SK-N-DZ (cell line): ENCODE results near the gene CNTNAP2.
A peak's percentile ranks its signal among the peaks of the same experiment; 100 is the strongest.
"Not testable (repeated sequence)": the region's sequence is repeated elsewhere in the genome, so short reads cannot be mapped to it uniquely, and the experiment has no call there.

Experiments
- DNase-seq: peaks from one replicate; pipeline ENCODE4 v3.0.0-alpha.2; 2015; ENCODE audit warnings: low spot score

CNTNAP2 gene

DNA sequence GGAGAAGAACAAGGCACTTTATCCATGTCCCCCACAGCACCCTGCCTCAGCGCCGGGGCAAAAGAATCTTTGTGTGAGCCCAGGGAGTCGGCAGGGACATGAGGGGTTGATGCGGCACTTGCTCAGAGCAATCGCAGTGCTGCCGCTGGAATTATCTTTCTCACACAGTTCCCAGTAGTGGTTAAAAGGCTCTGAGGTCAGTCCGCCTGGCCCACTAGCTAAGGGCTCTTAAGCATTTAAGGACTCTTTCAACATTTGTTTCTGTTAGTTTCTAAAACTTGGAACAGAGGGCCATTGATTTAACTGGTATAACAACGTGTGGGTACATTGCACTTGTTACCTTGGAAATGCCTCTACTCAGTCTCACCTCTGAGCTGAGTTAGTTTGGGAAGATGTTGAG is 2266.0 kb downstream of the CNTNAP2 start:
- no peak for DNase-seq

DNA sequence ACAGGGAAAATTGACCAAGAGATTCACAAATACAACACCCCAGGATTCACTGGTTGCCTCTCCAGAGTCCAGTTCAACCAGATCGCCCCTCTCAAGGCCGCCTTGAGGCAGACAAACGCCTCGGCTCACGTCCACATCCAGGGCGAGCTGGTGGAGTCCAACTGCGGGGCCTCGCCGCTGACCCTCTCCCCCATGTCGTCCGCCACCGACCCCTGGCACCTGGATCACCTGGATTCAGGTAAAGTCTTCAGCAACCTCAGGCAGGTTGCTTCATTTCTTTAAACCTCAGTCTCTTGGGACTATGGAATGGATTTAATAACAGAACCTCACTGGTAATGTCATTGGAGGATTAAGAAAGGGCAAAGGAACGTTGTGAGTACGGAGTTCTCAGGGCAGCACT is 2267.1 kb downstream of the CNTNAP2 start:
- no peak for DNase-seq

DNA sequence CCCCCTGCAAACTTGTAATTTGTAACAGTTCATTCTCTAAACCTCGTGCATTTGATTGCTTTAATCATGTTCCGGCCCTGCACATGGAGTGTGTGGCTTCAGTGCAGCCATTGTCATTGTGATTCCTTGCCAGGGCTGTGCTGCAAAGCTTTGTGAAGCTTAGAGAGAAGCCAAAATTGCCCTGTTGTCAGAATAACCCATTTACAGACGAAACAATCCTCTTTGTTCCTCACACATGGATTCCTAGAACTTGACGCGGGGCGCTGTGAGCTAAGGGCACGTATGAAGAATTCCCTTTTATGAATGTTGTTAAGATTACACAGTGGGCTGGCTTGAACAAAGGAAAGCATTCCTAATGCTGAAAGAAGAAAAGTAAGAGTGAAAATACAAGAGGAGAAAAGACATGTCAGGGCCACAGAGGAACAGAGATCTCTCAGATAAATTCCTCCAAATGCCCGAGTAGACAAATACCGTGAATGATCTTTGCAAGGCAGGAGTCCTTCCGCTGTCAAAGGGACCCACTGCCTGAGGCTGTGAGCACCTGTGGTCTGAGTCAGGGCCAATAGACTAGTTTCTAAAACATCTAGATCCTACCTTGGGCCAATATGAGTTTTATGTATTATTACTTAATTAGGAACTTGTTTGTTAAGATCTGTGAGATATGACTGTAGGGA is 2268.5 kb downstream of the CNTNAP2 start:
- DNase-seq: no peak

DNA sequence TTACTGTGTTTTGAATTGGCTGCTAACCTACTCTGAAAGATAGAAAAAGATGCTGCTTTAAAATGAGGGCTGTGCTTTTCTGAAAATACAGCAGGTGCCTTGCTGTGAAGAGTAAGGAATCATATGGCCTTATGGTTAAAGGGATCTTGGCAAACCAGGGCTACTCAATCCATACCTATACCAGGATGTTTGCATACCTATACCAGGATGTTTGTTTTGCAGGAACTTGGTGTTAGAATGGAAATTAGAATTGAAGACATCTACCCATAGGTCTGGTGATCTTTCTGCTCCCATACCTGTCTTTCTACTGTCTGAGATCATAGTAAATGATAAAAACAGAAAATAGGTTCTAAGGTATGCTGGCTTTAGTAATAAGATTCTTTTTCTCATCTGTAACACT is 2273.8 kb downstream of the CNTNAP2 start:
- DNase-seq: no peak

DNA sequence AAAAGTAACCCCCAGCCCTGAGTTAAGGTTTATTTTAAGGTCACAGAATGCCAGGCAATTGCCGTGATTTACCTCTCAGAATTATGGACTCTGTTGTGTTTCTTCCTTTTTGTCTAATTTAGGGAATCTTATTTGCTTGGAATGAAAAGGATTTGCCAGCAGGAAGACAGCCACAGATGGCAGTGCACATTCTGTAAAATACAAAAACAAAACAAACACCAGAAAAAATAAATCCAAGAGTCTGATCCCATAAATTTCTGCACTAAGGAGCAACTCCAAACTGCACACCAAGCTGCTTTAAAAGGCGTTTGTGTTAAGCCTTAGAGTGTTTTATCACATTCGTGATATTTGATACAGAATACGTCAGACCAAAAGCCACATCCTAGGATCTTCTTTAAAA is 2275.0 kb downstream of the CNTNAP2 start:
- no peak for DNase-seq

DNA sequence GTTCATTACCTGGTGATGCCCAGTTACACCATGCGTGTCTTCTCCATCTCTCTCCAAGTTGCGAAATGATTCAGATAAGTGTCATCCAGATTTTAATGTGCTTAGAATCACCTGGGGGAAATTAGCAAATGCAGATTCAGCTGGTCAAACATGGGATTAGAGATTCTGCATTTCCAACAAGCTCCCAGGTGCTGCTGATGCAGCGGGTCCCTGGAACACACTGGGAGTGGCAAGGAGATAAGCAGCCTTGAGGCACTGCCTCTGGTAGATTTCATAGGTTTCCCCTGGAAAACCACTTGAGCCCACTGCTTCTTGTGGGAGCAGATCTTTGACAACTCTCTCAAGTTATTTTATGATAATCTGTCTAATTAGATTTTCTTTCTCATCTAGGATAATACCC is 2278.0 kb downstream of the CNTNAP2 start:
- no peak for DNase-seq

DNA sequence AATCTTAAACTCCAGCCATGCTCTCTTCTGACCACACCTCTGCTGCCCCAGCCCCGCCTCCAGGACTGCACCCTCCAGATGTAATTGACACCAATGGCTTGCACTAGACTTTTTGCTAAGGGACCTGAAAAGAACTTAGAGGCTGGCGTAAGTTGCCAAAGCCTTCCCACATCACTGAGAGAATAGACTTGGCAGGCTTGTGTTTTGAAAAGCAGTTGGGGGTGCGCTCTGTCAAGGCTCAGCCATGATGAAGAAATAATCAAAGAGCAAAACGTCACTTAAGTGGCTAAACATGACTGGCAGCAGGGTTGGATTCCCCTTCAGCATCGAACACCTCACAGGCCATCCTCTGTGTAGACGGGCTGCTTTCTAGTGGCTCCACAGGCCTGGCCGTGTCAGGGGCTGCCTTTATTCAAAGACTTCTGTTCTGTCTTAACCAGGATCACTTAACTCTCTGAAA is 2278.8 kb downstream of the CNTNAP2 start:
- peak; percentile 33 for DNase-seq

DNA sequence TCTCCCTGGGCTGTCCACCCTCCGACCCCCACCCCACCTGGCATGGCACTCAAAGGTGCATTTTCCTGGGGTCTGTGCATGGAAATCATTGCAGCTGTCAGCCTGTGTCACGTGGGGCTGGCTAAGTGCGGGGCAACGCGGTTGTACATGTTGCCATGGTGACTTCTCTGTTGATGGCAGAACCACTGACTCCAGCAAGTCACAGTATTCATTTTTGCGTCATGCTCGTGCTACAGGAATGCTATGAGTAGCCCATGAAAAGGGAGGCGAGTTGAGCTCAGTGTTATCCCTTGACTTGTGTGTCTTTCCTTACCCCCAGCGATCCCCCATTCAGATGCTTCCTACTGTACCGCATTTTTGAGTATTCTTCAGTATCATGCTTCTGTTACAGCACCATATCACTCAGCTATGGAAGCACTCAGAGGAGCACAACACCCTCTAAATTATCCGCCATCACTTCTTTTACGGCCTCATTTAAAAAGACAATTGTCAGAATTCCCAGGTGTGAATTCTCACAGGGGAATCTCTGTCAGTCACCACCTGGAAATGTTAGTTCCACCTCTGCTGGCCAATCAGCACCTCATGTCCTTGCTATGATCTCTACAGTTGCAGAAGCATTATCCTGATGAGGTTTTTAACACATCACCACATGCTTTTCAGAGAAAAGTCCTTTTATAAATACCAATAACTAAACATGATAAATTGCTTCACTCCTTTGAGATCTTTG is 2279.6 kb downstream of the CNTNAP2 start:
- peak; percentile 67 for DNase-seq

DNA sequence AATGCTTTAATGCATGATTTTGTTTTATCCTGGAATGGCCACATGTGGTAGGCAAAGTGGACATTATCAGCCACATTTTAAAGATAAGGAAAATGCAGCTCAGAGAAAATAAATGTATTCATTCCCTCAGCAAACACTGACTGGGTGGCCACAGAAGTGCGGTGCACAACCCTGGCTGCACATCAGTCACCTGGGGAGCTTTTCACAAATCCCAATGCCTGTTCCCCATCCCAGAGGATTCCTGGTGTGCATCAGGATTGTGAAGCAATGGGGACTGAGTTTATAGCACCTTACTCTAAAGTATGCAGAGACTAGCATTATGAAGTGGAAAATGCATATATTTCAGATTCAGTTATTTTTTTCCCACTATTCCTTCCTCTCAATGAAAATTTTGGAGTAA is 2280.5 kb downstream of the CNTNAP2 start:
- DNase-seq: no peak

DNA sequence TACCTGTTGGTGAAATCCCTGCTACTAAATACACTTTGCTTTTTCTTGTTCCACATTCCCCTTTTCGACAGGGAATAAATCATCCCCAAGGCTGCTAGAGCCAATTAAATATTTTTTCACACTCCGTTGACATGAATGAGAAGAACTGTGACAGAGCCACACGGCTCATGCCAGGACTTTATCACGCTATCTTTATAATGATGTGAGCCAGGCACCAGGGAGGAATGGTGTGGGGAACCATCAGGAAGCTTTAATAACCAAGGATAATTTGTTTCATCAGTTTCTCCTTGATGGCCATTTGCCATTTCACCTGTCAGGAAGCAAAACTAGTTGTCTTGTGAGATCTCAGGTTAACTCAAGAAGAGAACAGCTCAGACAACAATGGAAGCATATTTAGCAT is 2280.9 kb downstream of the CNTNAP2 start:
- peak; percentile 29 for DNase-seq

DNA sequence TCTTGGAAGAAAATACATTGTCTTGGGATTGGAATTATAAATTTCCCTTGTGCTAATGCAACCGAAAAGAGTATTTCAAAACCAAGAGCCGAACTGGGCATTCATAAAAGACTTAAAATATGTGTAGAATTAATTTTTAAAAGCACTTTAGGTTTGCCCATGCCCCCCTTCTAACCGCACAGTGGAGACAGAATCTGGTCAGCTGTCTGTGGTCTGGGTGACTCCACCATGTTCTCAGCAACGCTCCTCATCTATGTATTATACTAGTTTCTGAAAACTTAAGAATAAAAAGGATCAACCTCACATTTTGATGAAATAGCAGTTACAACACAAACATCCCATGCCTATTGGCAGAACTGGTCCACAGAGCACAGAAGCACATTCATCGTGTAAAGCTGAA is 2281.4 kb downstream of the CNTNAP2 start:
- no peak for DNase-seq

DNA sequence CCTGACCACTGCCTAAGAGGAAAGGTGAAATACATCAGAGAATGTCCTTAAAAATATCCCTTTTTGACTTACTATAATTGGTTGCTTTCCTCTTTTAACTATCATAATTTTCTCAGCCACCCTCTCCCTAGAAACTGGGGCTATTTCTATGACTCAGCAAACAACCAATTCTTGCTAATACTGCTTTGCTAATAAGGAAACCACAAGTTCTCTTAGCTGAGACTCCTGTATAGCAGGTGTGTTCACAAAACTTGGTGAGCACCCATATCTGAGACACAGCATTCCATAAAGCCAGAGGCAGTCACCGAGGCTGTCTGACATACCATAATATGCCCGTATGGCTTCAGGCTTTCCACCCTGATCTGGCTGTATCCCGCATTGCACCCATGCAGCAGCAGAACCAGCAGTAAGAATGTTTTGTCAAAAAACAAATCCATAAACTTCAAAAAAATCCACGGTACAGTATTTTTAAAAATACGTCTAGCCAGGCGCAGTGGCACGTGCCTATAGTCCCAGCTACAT is 2282.3 kb downstream of the CNTNAP2 start:
- no peak for DNase-seq

DNA sequence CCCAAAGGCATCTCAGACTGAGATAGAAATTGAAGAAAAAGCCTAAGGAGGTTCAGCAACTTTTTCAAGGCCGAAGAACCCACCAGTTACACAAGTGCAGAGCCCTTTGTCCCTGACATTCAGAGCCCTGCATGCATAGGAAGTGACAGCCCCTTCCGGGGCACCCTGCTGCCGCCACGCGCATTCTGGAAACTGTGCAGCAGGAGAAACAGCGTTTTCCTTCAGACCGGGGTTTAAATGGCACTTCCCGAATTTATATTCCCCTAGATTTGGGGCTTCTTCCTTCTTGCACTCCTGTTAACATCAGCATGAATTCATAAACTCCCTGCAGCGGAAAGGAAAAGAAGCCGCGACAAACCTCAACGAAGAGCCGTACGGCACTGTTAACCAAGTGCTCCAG is 2283.5 kb downstream of the CNTNAP2 start:
- DNase-seq: no peak

DNA sequence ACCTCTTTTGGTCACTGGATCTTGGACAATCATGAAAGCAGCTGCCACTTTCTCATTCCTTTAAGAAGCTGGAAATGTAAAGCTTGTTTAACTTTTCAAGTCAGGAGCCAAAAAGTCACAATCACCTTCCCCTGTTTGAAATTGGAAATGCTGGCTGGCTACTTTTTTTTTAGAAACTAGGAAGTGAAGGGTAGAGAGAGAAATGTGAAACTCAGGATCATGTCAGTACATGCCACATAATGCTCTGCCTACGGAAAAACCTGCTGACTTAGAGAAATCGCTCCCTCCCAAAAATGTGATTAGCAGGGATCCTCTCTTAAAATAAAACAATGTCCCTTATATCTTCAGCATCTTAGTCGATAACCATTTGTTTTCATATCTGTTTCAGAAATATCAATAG is 2285.6 kb downstream of the CNTNAP2 start:
- no peak for DNase-seq

DNA sequence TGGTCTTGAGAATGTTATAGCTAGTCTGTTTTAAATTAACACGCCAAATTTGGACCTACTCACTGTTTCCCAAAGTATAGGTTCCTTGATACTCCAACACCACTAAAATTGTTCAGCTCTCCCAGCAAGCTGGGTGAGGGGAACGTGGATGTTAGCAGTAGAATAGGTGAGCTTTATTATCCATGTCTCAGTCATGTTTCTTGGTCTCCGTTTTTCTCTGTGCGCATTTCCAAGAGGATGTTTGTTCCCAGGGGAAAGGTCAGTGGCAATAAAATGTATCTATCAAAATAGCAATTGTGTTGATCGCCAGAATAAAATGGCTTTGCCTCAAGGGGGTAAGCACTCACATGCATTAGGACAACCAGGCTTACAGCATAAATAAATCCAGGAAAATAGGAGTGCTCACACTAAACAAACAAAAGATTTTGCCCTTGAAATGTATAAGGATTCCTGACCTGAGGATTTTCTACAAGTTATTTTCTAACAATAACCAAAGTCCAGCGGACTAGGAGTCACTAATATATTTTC is 2286.9 kb downstream of the CNTNAP2 start:
- DNase-seq: no peak

DNA sequence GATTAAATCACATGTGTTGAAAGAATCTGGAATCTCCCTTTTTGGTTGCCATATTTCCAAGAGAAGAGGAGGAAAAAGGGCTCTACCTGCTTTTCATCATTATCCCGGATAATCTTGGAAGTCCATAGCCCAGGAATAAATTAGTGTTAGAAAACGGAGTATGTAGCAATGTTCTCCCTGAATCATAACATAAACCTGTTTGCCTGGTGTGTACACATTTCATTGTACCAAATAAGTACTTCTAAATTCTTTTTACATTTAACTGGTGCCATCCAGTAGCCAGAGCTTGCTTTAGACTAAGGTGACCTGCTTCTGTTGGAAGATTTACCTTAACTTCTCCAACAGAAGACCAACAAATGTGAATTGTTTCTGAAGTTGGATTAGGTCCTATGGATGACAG is 2291.7 kb downstream of the CNTNAP2 start:
- DNase-seq: no peak

DNA sequence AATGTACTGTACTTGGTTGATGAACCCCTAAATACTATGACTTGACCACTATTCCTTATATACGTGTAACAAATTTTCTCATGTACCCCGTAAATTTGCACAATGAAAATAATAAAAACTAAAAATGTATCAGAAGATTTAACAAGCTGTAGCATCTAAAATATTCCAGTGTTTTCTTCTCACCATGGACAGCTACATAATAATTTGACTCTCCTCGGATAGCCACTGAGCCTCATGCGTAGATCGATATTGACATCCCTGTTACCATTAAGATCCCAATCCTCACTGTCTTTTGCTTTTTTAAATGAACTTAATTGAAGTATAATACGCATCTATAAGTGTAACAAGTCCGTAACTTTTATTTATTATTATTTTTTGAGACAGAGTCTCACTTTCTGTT is 2294.3 kb downstream of the CNTNAP2 start:
- DNase-seq: no peak

DNA sequence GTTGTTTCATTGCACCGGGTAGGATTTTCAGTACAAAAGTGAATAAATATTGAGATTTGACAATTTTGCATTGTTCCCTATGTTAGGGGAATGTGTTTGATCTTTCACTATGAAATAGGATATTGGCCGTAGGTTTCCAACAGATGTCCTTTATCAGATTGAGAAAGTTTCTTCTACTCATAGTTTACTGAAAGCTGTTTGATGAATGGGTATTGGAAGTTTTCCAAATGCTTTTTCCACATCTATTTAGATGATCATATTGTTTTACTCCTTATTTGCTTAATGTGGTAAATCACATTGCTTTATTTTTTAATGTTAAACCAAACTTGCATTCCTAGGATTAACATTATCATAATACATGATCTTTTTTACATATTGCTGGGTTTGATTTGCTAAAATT is 2296.1 kb downstream of the CNTNAP2 start:
- DNase-seq: no peak

DNA sequence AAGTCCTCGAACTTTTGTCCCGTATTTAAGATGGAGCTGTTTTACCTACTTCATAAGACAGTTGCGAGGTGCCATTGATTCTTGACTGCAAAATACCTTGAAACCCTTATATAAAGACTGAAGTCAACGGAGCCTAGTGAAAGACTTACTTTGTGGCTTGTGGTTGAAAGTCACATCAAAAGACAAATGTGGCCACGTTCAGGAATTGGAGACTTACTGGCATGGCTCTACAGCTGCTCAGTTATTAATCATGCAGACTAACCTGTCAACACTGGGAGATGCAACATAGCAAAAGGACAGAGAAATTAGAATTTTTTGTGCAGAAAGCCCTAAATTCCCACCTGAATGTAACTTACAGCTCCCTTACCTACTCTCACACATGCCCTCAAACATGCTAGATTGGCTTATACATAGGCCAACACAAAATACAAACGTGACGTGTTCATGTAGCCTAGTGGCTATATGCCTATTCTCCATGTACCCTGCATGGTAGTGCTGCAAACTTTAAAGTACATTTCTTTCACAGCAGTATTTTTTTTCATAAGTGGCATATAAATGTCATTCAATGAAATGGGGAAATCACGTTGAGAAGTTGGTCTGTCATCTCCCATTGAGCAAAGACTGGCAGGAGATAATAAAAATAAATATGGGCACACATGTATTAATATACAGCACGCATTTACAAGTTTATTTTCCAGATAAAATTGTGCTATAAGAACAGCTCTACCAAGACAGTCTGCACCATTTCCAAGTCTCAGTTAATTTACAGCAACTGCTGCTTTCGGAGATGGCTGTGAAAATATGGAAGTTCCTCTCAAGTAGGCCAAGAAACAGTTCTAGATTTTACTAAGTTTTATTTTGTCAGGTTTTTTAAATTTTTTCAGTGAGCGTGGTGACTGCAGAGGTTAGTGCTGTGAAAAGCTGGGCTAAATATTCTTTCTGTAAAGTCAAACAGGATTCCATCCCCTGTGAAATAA is 2303.5 kb downstream of the CNTNAP2 start:
- DNase-seq: no peak

DNA sequence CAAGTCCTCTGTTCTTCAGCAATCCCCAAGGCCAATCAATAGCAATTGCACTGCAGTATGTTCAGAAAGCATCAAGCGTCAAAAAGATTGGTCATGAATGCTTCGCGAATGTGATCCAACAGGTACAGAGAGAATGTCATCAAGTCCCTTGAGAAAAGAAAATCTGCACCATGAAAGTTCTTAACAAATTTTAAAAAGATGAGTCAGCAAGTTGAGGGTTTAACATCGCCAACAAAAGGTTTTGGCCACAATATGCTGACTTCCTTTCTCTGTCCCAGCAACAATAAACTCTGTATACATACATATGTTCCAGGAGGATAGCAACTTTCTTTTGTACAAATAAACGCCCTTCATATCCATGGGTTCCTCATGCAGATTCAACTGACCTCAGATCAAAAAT is 2305.4 kb downstream of the CNTNAP2 start:
- DNase-seq: no peak

DNA sequence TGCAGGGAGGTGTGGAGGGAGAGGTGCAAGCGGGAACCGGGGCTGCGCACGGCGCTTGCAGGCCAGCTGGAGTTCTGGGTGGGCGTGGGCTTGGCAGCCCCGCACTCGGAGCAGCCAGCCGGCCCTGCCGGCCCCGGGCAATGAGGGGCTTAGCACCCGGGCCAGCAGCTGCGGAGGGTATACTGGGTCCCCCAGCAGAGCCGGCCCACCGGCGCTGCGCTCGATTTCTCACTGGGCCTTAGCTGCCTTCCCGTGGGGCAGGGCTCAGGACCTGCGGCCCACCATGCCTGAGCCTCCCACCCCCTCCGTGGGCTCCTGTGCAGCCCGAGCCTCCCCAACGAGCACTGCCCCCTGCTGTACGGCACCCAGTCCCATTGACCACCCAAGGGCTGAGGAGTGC is 2309.8 kb downstream of the CNTNAP2 start:
- DNase-seq: not testable (repeated sequence)

DNA sequence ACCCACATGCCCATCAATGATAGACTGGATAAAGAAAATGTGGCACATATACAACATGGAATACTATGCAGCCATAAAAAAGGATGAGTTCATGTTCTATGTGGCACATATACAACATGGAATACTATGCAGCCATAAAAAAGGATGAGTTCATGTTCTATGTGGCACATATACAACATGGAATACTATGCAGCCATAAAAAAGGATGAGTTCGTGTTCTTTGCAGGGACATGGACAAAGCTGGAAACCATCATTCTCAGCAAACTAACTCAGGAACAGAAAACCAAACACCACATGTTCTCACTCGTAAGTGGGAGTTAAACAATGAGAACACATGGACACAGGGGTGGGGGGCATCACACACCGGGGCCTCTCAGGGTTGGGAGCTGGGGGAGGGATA is 2314.1 kb downstream of the CNTNAP2 start:
- DNase-seq: not testable (repeated sequence)
